Activated CD4-positive, alpha-beta T cell treated with anti-CD3 and anti-CD28 coated beads for 4 hours (primary cell): ENCODE data around the gene CRYL1.

ENCODE experiments used
- DNase-seq, 2 donors: peaks; one replicate each; pipeline ENCODE4 v3.0.0-alpha.2; 2020

The CRYL1 gene

DNA sequence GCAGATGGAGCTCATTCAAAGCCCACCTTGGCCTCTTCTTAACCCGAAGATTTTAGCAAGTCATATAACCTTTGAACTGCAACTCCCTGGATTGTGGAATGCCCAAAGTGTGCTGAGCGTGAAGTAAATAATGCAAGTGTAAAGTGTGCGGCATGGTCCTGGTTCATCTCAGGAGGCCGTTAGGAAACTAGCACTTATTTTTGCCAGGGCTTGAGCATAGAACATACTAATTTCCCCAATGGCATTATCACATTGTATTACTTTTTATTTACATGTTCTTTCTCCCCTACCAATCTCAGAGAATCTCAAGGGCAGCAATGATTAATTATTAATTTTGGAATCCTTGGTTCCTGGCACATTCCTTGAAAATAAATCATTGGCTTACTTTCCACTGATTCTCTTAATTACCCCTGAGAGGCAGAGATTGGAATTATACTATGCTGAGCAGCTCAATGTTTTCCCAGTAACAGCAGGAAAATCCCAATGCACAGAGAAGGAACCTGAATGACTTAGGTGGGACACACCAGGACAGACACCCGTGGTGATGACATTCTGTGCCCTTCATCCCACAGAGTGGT lies 164.7 kb downstream of the CRYL1 start:
- no peak for DNase-seq

DNA sequence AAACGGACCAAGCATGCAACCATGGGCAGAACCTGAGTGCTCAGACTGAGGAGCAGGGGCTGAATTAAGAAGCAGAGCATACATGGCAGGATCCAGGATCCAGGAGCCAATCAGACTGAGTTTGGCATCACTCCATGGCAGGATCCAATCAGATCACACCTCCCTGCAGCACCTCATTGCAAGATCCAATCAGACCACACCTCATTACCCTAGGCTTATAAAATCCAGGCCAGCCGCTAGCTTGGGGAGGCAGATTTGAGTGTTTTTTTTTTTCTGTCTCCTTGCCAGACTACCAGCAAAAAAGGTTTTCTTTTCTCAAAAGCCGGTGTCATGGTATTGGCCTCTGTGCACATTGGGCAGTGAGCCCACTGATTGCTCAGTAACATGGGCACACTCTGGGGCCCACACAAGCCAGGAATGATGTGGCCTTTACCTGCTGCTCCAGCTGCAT lies 165.6 kb downstream of the CRYL1 start:
- no peak for DNase-seq

DNA sequence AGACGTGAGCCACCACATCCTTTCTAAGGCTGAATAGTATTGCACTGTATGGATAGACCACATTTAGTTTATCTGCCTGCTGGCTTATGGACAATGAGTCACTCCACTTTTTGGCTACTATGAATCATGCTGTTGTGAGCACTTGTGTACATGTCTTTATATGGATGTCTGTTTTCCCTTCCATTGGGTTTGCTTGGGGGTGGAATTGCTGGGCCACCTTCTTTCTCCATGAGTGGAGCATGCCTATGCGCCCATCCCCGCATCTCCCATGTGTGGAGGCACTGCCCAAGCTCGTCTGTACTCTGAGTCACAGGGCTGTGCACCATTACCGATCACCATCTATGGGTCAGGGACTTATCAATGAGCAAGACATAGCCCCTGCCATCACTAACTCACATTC lies 166.3 kb downstream of the CRYL1 start:
- DNase-seq: no peak

DNA sequence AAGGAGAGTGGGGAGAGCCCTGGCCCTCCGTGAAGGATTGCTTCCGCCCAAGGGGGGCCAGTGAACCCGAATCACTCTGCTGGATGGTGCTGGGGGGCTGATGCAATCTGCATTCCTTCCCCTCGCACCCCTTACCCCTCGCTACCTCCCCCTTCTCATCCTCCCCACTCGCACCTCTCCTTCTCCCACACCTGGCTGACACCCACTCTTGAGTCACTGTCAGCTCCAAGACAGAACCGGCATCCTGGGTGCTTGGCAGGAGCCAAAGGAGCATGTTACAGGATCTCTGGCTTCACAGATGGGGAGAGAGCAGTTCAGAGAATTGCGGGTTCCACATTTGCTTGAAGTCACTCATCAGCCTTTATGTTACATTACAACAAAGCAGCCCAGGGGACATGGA lies 167.6 kb downstream of the CRYL1 start:
- no peak for DNase-seq

DNA sequence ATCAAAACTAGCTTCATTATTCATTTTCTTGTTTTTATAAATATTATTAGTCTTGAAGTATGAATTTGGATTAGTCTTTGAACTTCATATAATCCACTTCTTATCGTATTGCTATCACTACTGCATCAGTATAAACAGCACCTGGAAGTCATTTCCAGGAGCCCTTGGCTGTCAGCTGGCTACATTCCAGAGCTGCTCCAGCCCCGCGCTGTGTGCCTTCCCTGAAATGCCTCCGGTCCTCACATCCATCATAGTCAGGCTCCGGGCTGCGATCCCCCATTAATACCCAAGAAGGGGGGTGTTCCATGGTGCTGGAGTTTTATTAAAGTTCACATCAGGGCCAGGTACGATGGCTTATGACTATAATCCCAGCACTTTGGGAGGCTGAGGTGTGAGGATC lies 169.2 kb downstream of the CRYL1 start:
- no peak for DNase-seq

DNA sequence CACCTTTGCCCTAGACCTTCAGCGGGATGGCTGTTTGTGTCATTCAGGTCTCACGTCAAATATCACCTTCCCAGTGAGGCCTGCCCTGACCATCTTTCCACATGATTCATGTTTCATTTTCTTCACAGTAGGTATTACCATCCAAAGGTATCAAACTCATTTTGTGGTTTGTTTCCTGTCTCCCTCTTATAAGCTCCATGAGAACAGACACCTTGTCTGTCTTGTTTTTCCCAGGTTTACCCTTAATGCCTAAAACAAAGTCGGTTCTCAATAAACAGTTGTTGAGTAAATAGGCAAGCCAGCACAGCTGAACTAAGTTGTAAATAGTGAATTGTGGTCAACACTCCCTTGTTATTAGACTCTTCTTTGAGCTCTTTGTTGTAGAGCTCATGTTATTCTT lies 170.9 kb downstream of the CRYL1 start:
- no peak for DNase-seq

DNA sequence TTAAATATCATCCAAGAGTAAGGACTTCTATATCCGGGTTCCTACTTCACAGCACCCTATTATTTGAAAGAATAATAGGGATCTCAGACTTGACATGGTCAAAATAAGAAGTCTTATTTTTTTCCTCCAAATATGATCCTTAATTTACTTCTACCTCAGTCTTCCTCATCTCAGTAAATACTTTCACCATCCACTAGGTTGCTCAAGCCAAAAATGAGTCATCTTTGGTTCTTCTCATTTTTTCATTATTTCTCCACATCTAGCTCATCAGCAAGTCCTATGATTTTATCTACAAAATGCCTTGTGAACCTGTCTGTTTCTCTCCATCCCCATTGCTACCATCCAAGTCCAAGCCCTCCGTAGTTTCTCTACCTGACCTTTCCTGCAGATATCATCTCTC lies 171.7 kb downstream of the CRYL1 start:
- DNase-seq: no peak
